Activated B cell treated with CpG ODN at 0.5 μM for 24 hours (primary cell): ENCODE measurements around the gene CBY2. TPM values are rescaled to one million over a fixed set of nuclear protein-coding genes. Genes with fewer than 3 reads are reported as not detected.

Experiments used
- ATAC-seq: fragments of 200-7000 bp; cut with Tn5 transposase; one replicate; pipeline ENCODE4 v1.10.0; 2021; ENCODE audit warnings: low read depth, mild to moderate bottlenecking, moderate library complexity
- CTCF ChIA-PET: fragments of 350-600 bp; sonication (Branson Sonifier 250); formaldehyde crosslinking; loops from one replicate; lab custom pipeline; 2021; ENCODE audit warnings: antibody characterized with exemption; lab: Charles Lee
- POLR2A ChIA-PET: fragments of 350-600 bp; sonication (Branson Sonifier 250); formaldehyde crosslinking; loops from one replicate; lab custom pipeline; 2021; ENCODE audit warnings: antibody characterized with exemption; lab: Charles Lee
- DNase-seq: peaks from one replicate; pipeline ENCODE4 v3.0.0; 2022
- H3K27ac Mint-ChIP-seq: one replicate; pipeline ENCODE4 v1.8.0; 2020; ENCODE audit warnings: mixed read lengths
- H3K27me3 Mint-ChIP-seq: one replicate; pipeline ENCODE4 v1.8.0; 2021; ENCODE audit warnings: mixed read lengths
- H3K36me3 Mint-ChIP-seq: one replicate; pipeline ENCODE4 v1.8.0; 2021; ENCODE audit warnings: low read depth, mixed read lengths
- H3K4me1 Mint-ChIP-seq: one replicate; pipeline ENCODE4 v1.8.0; 2021; ENCODE audit warnings: mixed read lengths
- H3K4me3 Mint-ChIP-seq: one replicate; pipeline ENCODE4 v1.8.0; 2020; ENCODE audit warnings: mild to moderate bottlenecking, mixed read lengths
- H3K9me3 Mint-ChIP-seq: one replicate; pipeline ENCODE4 v1.8.0; 2020; ENCODE audit warnings: mixed read lengths
- CTCF ChIP-seq: fragments of 200-600 bp; IDR thresholded peaks from one replicate; pipeline ENCODE4 v1.8.0; 2022; ENCODE audit warnings: antibody characterized with exemption, mild to moderate bottlenecking
- intact Hi-C: fragments of 100-400 bp; cut with micrococcal nuclease; formaldehyde crosslinking; loops from one replicate; pipeline ENCODE4 v1.15.1; 2024
- total RNA-seq: library from RNA; stranded (reverse); gene quantifications from 2 replicates; pipeline ENCODE4 v1.2.3, GENCODE V29; 2022

Gene CBY2
- total RNA-seq, 1 donor from 2014 or later: not detected

- Mint-ChIP-seq H3K27me3 (no peaks in the 10 kb centered on the region), H3K9me3 (no peaks in the 10 kb centered on the region), H3K4me1 (no peaks in the 10 kb centered on the region), H3K36me3 (no peaks in the 10 kb centered on the region), H3K27ac (no peak overlapping the region), H3K4me3 (no peak overlapping the region)
- DNase-seq: no peak
- intact Hi-C loops: no loop called here
- TF ChIP-seq CTCF: no peak
- CTCF ChIA-PET: no interaction called here
- no peak for ATAC-seq
- POLR2A ChIA-PET: no interaction called here
Observed at GRCh38 chr13:45700971-45701900, 884 bp upstream of the CBY2 start.

- no peak for DNase-seq
- ChIA-PET CTCF (no interaction called here), POLR2A (no interaction called here)
- intact Hi-C loops: no loop called here
- Mint-ChIP-seq H3K9me3 (no peaks in the 10 kb centered on the region), H3K27me3 (no peaks in the 10 kb centered on the region), H3K4me3 (no peak overlapping the region), H3K4me1 (no peaks in the 10 kb centered on the region), H3K27ac (no peak overlapping the region), H3K36me3 (no peaks in the 10 kb centered on the region)
- no peak for ATAC-seq
- TF ChIP-seq CTCF: no peak
Observed at GRCh38 chr13:45702869-45703391, 810 bp downstream of the CBY2 start.

GRCh38 chr13:45704211-45704739, 2.2 kb downstream of the CBY2 start:
- H3K36me3 Mint-ChIP-seq: no peaks in the 10 kb centered on the region
- ATAC-seq (no peak), DNase-seq (no peak)
- H3K27me3 Mint-ChIP-seq: no peaks in the 10 kb centered on the region
- CTCF ChIA-PET: no interaction called here
- no peak overlapping the region for H3K4me3 Mint-ChIP-seq
- H3K27ac Mint-ChIP-seq: no peak overlapping the region
- H3K9me3 Mint-ChIP-seq: no peaks in the 10 kb centered on the region
- no peaks in the 10 kb centered on the region for H3K4me1 Mint-ChIP-seq
- POLR2A ChIA-PET: no interaction called here
- TF ChIP-seq CTCF: no peak
- intact Hi-C loops: no loop called here

- no peak for DNase-seq
- Mint-ChIP-seq H3K9me3 (no peaks in the 10 kb centered on the region), H3K27me3 (no peaks in the 10 kb centered on the region), H3K4me1 (no peaks in the 10 kb centered on the region), H3K36me3 (no peaks in the 10 kb centered on the region), H3K4me3 (no peak overlapping the region), H3K27ac (no peak overlapping the region)
- ATAC-seq: no peak
- intact Hi-C loops: no loop called here
- CTCF ChIA-PET: no interaction called here
- POLR2A ChIA-PET: no interaction called here
- no peak for TF ChIP-seq CTCF
Observed at GRCh38 chr13:45704854-45705695, 3.0 kb downstream of the CBY2 start.
